Panc1 (cell line): ENCODE results near the gene ADARB2. TPM values are rescaled to one million over a fixed set of nuclear protein-coding genes. Genes with fewer than 3 reads are reported as not detected.

Experiments
- ATAC-seq: fragments of 200-7000 bp; cut with Tn5 transposase; 2 replicates; pipeline ENCODE4 v1.9.1; 2020; ENCODE audit warnings: mild to moderate bottlenecking, moderate library complexity
- BruUV-seq: library from RNA; stranded (reverse); fragments of 400-500 nt; replicated peaks from 2 replicates; lab custom pipeline; 2021; lab: Mats Ljungman, UMichigan
- CTCF ChIA-PET: fragments of 300-600 bp; sonication (Branson Sonifier 250); formaldehyde crosslinking; loops from one replicate; lab custom pipeline; 2022; ENCODE audit warnings: antibody characterized with exemption; lab: Charles Lee
- POLR2A ChIA-PET: fragments of 300-600 bp; sonication (Branson Sonifier 250); formaldehyde crosslinking; loops from one replicate; lab custom pipeline; 2022; ENCODE audit warnings: antibody characterized with exemption; lab: Charles Lee
- DNase-seq: peaks from one replicate; pipeline ENCODE4 v3.0.0-alpha.2; 2010; ENCODE audit warnings: low read depth, low spot score
- H3K27ac ChIP-seq: 2 replicates; pipeline ENCODE4 v1.5.1; 2011; ENCODE audit warnings: mild to moderate bottlenecking, low read length, inconsistent platforms
- H3K27me3 ChIP-seq: fragments of 200-500 bp; sonication (Bioruptor generic); 2 replicates; pipeline ENCODE4 v1.6.0; 2014; ENCODE audit warnings: low read length, inconsistent platforms; ENCODE audit not compliant: control insufficient read depth, insufficient read depth
- H3K36me3 ChIP-seq: fragments of 200-500 bp; sonication (Bioruptor generic); 2 replicates; pipeline ENCODE4 v1.5.1; 2014; ENCODE audit warnings: inconsistent platforms, mild to moderate bottlenecking, low read length, moderate library complexity; ENCODE audit not compliant: control insufficient read depth, insufficient read depth
- H3K4me1 ChIP-seq: 2 replicates; pipeline ENCODE4 v1.5.1; 2011; ENCODE audit warnings: inconsistent platforms, mild to moderate bottlenecking, low read length, moderate library complexity; ENCODE audit not compliant: control insufficient read depth, insufficient read depth
- H3K4me3 ChIP-seq, 2 experiments: 2 replicates each; pipeline ENCODE4 v1.5.1; 2011 to 2012; ENCODE audit warnings: low read depth in 2 of 2, low read length in 2 of 2, mild to moderate bottlenecking in 2 of 2, inconsistent platforms in 1 of 2, moderate library complexity in 1 of 2
- H3K9me3 ChIP-seq: fragments of 200-500 bp; sonication (Bioruptor generic); 2 replicates; pipeline ENCODE4 v1.5.1; 2014; ENCODE audit warnings: low read depth, mild to moderate bottlenecking, inconsistent platforms, low read length, moderate library complexity; ENCODE audit not compliant: control insufficient read depth, insufficient read depth
- POLR2AphosphoS5 ChIP-seq: IDR thresholded peaks from 2 replicates; pipeline ENCODE4 v1.6.1; 2012; ENCODE audit warnings: mild to moderate bottlenecking, low read depth, low read length, moderate library complexity
- SIN3A ChIP-seq: IDR thresholded peaks from 2 replicates; pipeline ENCODE4 v1.6.1; 2012; ENCODE audit warnings: low read depth, mild to moderate bottlenecking, low read length, moderate library complexity, borderline replicate concordance; ENCODE audit not compliant: insufficient read depth
- TCF7L2 ChIP-seq: IDR thresholded peaks from 2 replicates; pipeline ENCODE4 v1.6.1; 2011; ENCODE audit warnings: mild to moderate bottlenecking, low read depth, low read length, inconsistent platforms
- in situ Hi-C: cut with HindIII; loops from 2 replicates; pipeline ENCODE4 v1.10.0; 2016; ENCODE audit warnings: low sequenced_read_pairs, low pct_unique_long_range_greater_than_20kb
- intact Hi-C: fragments of 100-400 bp; cut with micrococcal nuclease; formaldehyde crosslinking; loops from one replicate; pipeline ENCODE4 v1.10.0; 2022; ENCODE audit not compliant: unreplicated experiment
- total RNA-seq: library from RNA; stranded (reverse); gene quantifications from one replicate; pipeline ENCODE4 v1.2.1, GENCODE V29; 2021; ENCODE audit not compliant: unreplicated experiment
- TF ChIP-seq, protein P1 (sequence below), 2 experiments: IDR thresholded peaks; 2 replicates each; pipeline ENCODE4 v1.6.1; 2011 to 2012; ENCODE audit warnings: low read depth in 2 of 2, control low read depth in 1 of 2, low read length in 1 of 2, mild to moderate bottlenecking in 1 of 2, moderate library complexity in 1 of 2; ENCODE audit not compliant: insufficient read depth in 1 of 2
- TF ChIP-seq, protein P2 (sequence below): fragments of 450-650 bp; IDR thresholded peaks from 2 replicates; pipeline ENCODE4 v1.5.1; 2017; ENCODE audit warnings: mild to moderate bottlenecking

The ADARB2 gene
- total RNA-seq, 1 experiment from 2014 or later: 0.31 TPM

- no peak for ATAC-seq
- H3K4me3 ChIP-seq: no peak overlapping the region
Observed at GRCh38 chr10:1434202-1434601, 303.1 kb downstream of the ADARB2 start.

GRCh38 chr10:1432161-1432560, 305.2 kb downstream of the ADARB2 start:
- H3K36me3 ChIP-seq: no peaks in the 10 kb centered on the region
- DNase-seq (no peak), ATAC-seq (no peak)
- ChIA-PET POLR2A (interaction anchor here (0.7 kb wide), 1 partner anchor 245 kb away, joined by 3 read pairs; no protein-coding TSS in a partner anchor), CTCF (no interaction called here)
- no peaks in the 10 kb centered on the region; the same call in none of the 2 replicates for H3K27me3 ChIP-seq
- no peak overlapping the region for H3K4me3 ChIP-seq
- in situ Hi-C loops (no loop called here), intact Hi-C loops (no loop called here)
- no peaks in the 10 kb centered on the region; the same call in 1 of the 2 replicates for H3K9me3 ChIP-seq
- BruUV-seq: no TSS peak
- H3K4me1 ChIP-seq: no peaks in the 10 kb centered on the region
- no peak overlapping the region for H3K27ac ChIP-seq
- TF ChIP-seq POLR2AphosphoS5 (no peak), SIN3A (no peak), TCF7L2 (no peak)
- TF ChIP-seq, protein P1, sequence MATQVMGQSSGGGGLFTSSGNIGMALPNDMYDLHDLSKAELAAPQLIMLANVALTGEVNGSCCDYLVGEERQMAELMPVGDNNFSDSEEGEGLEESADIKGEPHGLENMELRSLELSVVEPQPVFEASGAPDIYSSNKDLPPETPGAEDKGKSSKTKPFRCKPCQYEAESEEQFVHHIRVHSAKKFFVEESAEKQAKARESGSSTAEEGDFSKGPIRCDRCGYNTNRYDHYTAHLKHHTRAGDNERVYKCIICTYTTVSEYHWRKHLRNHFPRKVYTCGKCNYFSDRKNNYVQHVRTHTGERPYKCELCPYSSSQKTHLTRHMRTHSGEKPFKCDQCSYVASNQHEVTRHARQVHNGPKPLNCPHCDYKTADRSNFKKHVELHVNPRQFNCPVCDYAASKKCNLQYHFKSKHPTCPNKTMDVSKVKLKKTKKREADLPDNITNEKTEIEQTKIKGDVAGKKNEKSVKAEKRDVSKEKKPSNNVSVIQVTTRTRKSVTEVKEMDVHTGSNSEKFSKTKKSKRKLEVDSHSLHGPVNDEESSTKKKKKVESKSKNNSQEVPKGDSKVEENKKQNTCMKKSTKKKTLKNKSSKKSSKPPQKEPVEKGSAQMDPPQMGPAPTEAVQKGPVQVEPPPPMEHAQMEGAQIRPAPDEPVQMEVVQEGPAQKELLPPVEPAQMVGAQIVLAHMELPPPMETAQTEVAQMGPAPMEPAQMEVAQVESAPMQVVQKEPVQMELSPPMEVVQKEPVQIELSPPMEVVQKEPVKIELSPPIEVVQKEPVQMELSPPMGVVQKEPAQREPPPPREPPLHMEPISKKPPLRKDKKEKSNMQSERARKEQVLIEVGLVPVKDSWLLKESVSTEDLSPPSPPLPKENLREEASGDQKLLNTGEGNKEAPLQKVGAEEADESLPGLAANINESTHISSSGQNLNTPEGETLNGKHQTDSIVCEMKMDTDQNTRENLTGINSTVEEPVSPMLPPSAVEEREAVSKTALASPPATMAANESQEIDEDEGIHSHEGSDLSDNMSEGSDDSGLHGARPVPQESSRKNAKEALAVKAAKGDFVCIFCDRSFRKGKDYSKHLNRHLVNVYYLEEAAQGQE (IDR thresholded peaks at IDR 0.05; ENCODE audit: insufficient read depth in 1 of 2, low read depth in 2 of 2, low read length in 1 of 2): no peak
- TF ChIP-seq, protein P2, sequence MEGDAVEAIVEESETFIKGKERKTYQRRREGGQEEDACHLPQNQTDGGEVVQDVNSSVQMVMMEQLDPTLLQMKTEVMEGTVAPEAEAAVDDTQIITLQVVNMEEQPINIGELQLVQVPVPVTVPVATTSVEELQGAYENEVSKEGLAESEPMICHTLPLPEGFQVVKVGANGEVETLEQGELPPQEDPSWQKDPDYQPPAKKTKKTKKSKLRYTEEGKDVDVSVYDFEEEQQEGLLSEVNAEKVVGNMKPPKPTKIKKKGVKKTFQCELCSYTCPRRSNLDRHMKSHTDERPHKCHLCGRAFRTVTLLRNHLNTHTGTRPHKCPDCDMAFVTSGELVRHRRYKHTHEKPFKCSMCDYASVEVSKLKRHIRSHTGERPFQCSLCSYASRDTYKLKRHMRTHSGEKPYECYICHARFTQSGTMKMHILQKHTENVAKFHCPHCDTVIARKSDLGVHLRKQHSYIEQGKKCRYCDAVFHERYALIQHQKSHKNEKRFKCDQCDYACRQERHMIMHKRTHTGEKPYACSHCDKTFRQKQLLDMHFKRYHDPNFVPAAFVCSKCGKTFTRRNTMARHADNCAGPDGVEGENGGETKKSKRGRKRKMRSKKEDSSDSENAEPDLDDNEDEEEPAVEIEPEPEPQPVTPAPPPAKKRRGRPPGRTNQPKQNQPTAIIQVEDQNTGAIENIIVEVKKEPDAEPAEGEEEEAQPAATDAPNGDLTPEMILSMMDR: no peak

More at GRCh38 chr10:1434202-1434601, 303.1 kb downstream of the ADARB2 start:
- in situ Hi-C loops (no loop called here), intact Hi-C loops (no loop called here)
- TF ChIP-seq, protein P1 (IDR thresholded peaks at IDR 0.05; ENCODE audit: insufficient read depth in 1 of 2, low read depth in 2 of 2, low read length in 1 of 2): no peak
- no peak for DNase-seq
- H3K9me3 ChIP-seq: no peaks in the 10 kb centered on the region; the same call in 1 of the 2 replicates
- ChIA-PET POLR2A (no interaction called here), CTCF (no interaction called here)
- no peaks in the 10 kb centered on the region for H3K36me3 ChIP-seq
- no peaks in the 10 kb centered on the region for H3K27me3 ChIP-seq
- H3K4me1 ChIP-seq: no peaks in the 10 kb centered on the region
- no peak overlapping the region for H3K27ac ChIP-seq
- no TSS peak for BruUV-seq
